Bone marrow (tissue), 2 donors: Measurements from ENCODE around the gene STXBP6.

Experiments used
- DNase-seq, 2 donors: peaks; one replicate each; lab custom pipeline; 2025; lab: John Stamatoyannopoulos, UW

STXBP6 gene

GRCh38 chr14:24915958-24916595 is 133.9 kb downstream of the STXBP6 start:
- DNase-seq: no peak

- no peak for DNase-seq
These were observed 134.5 kb downstream of the STXBP6 start for GRCh38 chr14:24915403-24915921.

GRCh38 chr14:24913746-24914145 is 136.2 kb downstream of the STXBP6 start:
- DNase-seq: no peak

- no peak for DNase-seq
These were observed 136.9 kb downstream of the STXBP6 start for GRCh38 chr14:24913021-24913420.

- no peak for DNase-seq
These were observed 138.4 kb downstream of the STXBP6 start for GRCh38 chr14:24911324-24912109.

GRCh38 chr14:24910408-24910986 is 139.4 kb downstream of the STXBP6 start:
- no peak for DNase-seq

- DNase-seq: no peak
These were observed 140.2 kb downstream of the STXBP6 start for GRCh38 chr14:24909523-24910302.

- no peak for DNase-seq
These were observed 141.2 kb downstream of the STXBP6 start for GRCh38 chr14:24908592-24909236.

- no peak for DNase-seq
These were observed 145.4 kb downstream of the STXBP6 start for GRCh38 chr14:24904533-24904932.

GRCh38 chr14:24903337-24903736 is 146.6 kb downstream of the STXBP6 start:
- DNase-seq: no peak

GRCh38 chr14:24900269-24901100 is 149.5 kb downstream of the STXBP6 start:
- no peak for DNase-seq

- DNase-seq: no peak
These were observed 152.2 kb downstream of the STXBP6 start for GRCh38 chr14:24897793-24898192.

- DNase-seq: no peak
These were observed 154.3 kb downstream of the STXBP6 start for GRCh38 chr14:24895622-24896021.

- no peak for DNase-seq
These were observed 154.7 kb downstream of the STXBP6 start for GRCh38 chr14:24895243-24895583.

- DNase-seq: no peak
These were observed 155.2 kb downstream of the STXBP6 start for GRCh38 chr14:24894583-24895242.

GRCh38 chr14:24892497-24893051 is 157.4 kb downstream of the STXBP6 start:
- no peak for DNase-seq

- DNase-seq: no peak
These were observed 157.9 kb downstream of the STXBP6 start for GRCh38 chr14:24891987-24892496.

- no peak for DNase-seq
These were observed 159.2 kb downstream of the STXBP6 start for GRCh38 chr14:24890716-24891115.

GRCh38 chr14:24889843-24890242 is 160.1 kb downstream of the STXBP6 start:
- no peak for DNase-seq

GRCh38 chr14:24888532-24888931 is 161.4 kb downstream of the STXBP6 start:
- no peak for DNase-seq
